Trophoblast cell (in vitro differentiated cells and primary cell): Measurements from ENCODE around the gene ICAM5.

ENCODE experiments used
- DNase-seq, 2 donors: peaks; one replicate each; pipeline ENCODE4 v3.0.0-alpha.2; 2016
- H2AFZ ChIP-seq: 2 replicates; pipeline ENCODE4 v1.6.1; 2013; ENCODE audit warnings: low read length, moderate library complexity, mild to moderate bottlenecking; ENCODE audit not compliant: insufficient read depth, poor library complexity
- H2AK5ac ChIP-seq: 2 replicates; pipeline ENCODE4 v1.6.1; 2013; ENCODE audit warnings: mild to moderate bottlenecking, low read length
- H2BK120ac ChIP-seq: 2 replicates; pipeline ENCODE4 v1.6.1; 2013; ENCODE audit warnings: low read length, mild to moderate bottlenecking, moderate library complexity; ENCODE audit not compliant: insufficient read depth, poor library complexity
- H2BK12ac ChIP-seq: 2 replicates; pipeline ENCODE4 v1.6.1; 2013; ENCODE audit warnings: mild to moderate bottlenecking, low read length, moderate library complexity
- H2BK5ac ChIP-seq: 2 replicates; pipeline ENCODE4 v1.6.1; 2013; ENCODE audit warnings: low read length, low read depth, moderate library complexity, mild to moderate bottlenecking; ENCODE audit not compliant: poor library complexity
- H3K14ac ChIP-seq: 2 replicates; pipeline ENCODE4 v1.6.1; 2013; ENCODE audit warnings: mild to moderate bottlenecking, low read length
- H3K18ac ChIP-seq: 2 replicates; pipeline ENCODE4 v1.6.1; 2013; ENCODE audit warnings: mild to moderate bottlenecking, low read length
- H3K23ac ChIP-seq: 2 replicates; pipeline ENCODE4 v1.6.1; 2013; ENCODE audit warnings: low read length
- H3K27ac ChIP-seq: 2 replicates; pipeline ENCODE4 v1.5.1; 2013; ENCODE audit warnings: low read depth, mild to moderate bottlenecking, inconsistent platforms, low read length, moderate library complexity
- H3K27me3 ChIP-seq: 2 replicates; pipeline ENCODE4 v1.6.1; 2013; ENCODE audit warnings: inconsistent platforms, mild to moderate bottlenecking, low read length, moderate library complexity; ENCODE audit not compliant: insufficient read depth
- H3K36me3 ChIP-seq, 2 experiments: 1 replicate in 1 of 2; 2 replicates in 1 of 2; pipeline ENCODE4 v1.6.1; 2013; ENCODE audit warnings: low read length in 2 of 2, mild to moderate bottlenecking in 2 of 2, moderate library complexity in 1 of 2; ENCODE audit not compliant: insufficient read depth in 2 of 2, control insufficient read depth in 1 of 2
- H3K4ac ChIP-seq: 2 replicates; pipeline ENCODE4 v1.6.1; 2013; ENCODE audit warnings: low read depth, mild to moderate bottlenecking, low read length, moderate library complexity
- H3K4me1 ChIP-seq, 2 experiments: 1 replicate in 1 of 2; 2 replicates in 1 of 2; pipeline ENCODE4 v1.6.1; 2013; ENCODE audit warnings: low read length in 2 of 2, mild to moderate bottlenecking in 2 of 2, moderate library complexity in 1 of 2; ENCODE audit not compliant: insufficient read depth in 2 of 2, control insufficient read depth in 1 of 2
- H3K4me2 ChIP-seq: 2 replicates; pipeline ENCODE4 v1.6.1; 2013; ENCODE audit warnings: inconsistent platforms, mild to moderate bottlenecking, low read length, moderate library complexity
- H3K4me3 ChIP-seq: 2 replicates; pipeline ENCODE4 v1.5.1; 2013; ENCODE audit warnings: mild to moderate bottlenecking, low read depth, low read length, inconsistent platforms
- H3K79me1 ChIP-seq: one replicate; pipeline ENCODE4 v1.6.1; 2013; ENCODE audit warnings: low read length
- H3K79me2 ChIP-seq: 2 replicates; pipeline ENCODE4 v1.6.1; 2013; ENCODE audit warnings: low read length, mild to moderate bottlenecking; ENCODE audit not compliant: control insufficient read depth, insufficient read depth, poor library complexity
- H3K9ac ChIP-seq: 2 replicates; pipeline ENCODE4 v1.6.1; 2013; ENCODE audit warnings: mild to moderate bottlenecking, low read length
- H3K9me3 ChIP-seq: 2 replicates; pipeline ENCODE4 v1.6.1; 2013; ENCODE audit warnings: low read depth, mild to moderate bottlenecking, control low read depth, inconsistent platforms, low read length; ENCODE audit not compliant: insufficient read depth
- H4K12ac ChIP-seq: 2 replicates; pipeline ENCODE4 v1.6.1; 2013; ENCODE audit warnings: low read depth, mild to moderate bottlenecking, low read length, moderate library complexity
- H4K8ac ChIP-seq: 2 replicates; pipeline ENCODE4 v1.6.1; 2013; ENCODE audit warnings: low read depth, mild to moderate bottlenecking, low read length, moderate library complexity
- H4K91ac ChIP-seq: one replicate; pipeline ENCODE4 v1.6.1; 2013; ENCODE audit warnings: low read depth, mild to moderate bottlenecking, low read length, moderate library complexity
- WGBS: extraction: QIAGEN DNeasy Blood & Tissue Kit; methylation state at CpG from one replicate; pipeline ENCODE4 v1.1.7; 2013; ENCODE audit warnings: missing lambda C conversion rate; ENCODE audit not compliant: insufficient read length, insufficient coverage; ENCODE audit errors: extremely low coverage; 5-methylcytosine and 5-hydroxymethylcytosine counted together

Gene ICAM5

GRCh38 chr19:10332965-10333757 is 43.4 kb downstream of the ICAM5 start, which contains the start of gene RAVER1:
Gene RAVER1 (minus strand): TSS chr19:10333529. CDS start chr19:10333507, 22 bp downstream.
- Histone ChIP-seq H3K79me1 (peaks cover 6% of the 10 kb centered on the region), H2BK12ac (no peak within 1 kb of the TSS), H3K79me2 (peaks cover 11% of the 10 kb centered on the region), H3K4me2 (peak within 1 kb of the TSS; percentile 94), H3K4me3 (peak within 1 kb of the TSS; percentile 86), H4K12ac (peak within 1 kb of the TSS; percentile 68), H3K27me3 (no peaks in the 10 kb centered on the region), H2AK5ac (peak within 1 kb of the TSS; percentile 38), H3K36me3 (peaks cover 24 to 26% of the 10 kb centered on the region in 2 experiments), H3K23ac (no peak within 1 kb of the TSS), H4K91ac (peak within 1 kb of the TSS; percentile 73), H3K4me1 (peaks cover 18 to 20% of the 10 kb centered on the region in 2 experiments), H3K14ac (peak within 1 kb of the TSS; percentile 59), H3K18ac (peak within 1 kb of the TSS; percentile 58), H3K27ac (peak within 1 kb of the TSS; percentile 54), H2BK120ac (peak within 1 kb of the TSS; percentile 65), H3K4ac (peak within 1 kb of the TSS; percentile 85), H2BK5ac (peak within 1 kb of the TSS; percentile 59), H3K9me3 (no peaks in the 10 kb centered on the region), H3K9ac (peak within 1 kb of the TSS; percentile 74), H4K8ac (peak within 1 kb of the TSS; percentile 80), H2AFZ (peak within 1 kb of the TSS; percentile 88)
- peak; percentile 98 for DNase-seq
- no CpG with 5 or more reads among the region's 82 CpGs for WGBS

GRCh38 chr19:10333758-10334587 is 44.2 kb downstream of the ICAM5 start:
- Histone ChIP-seq H3K23ac (no peak overlapping the region), H4K8ac (peak overlapping the region; percentile 69), H3K79me1 (peaks cover 6% of the 10 kb centered on the region), H3K27ac (peak overlapping the region; percentile 16), H2BK5ac (no peak overlapping the region), H4K12ac (peak overlapping the region; percentile 46), H3K79me2 (peaks cover 11% of the 10 kb centered on the region), H3K27me3 (no peaks in the 10 kb centered on the region), H3K36me3 (peaks cover 16 to 19% of the 10 kb centered on the region in 2 experiments), H3K9me3 (no peaks in the 10 kb centered on the region), H3K9ac (peak overlapping the region; percentile 59), H2BK12ac (no peak overlapping the region), H2AFZ (peak overlapping the region; percentile 69), H4K91ac (peak overlapping the region; percentile 33), H3K4me3 (peak overlapping the region; percentile 70), H3K4me1 (peaks cover 18 to 20% of the 10 kb centered on the region in 2 experiments), H3K4me2 (peak overlapping the region; percentile 94), H3K4ac (peak overlapping the region; percentile 5), H3K14ac (peak overlapping the region; percentile 59), H2BK120ac (peak overlapping the region; percentile 25), H3K18ac (peak overlapping the region; percentile 34), H2AK5ac (no peak overlapping the region)
- WGBS, result no CpG with 5 or more reads among the region's 44 CpGs
- DNase-seq, result peak in 1 of 2 donors; percentile 22

- Histone ChIP-seq H3K23ac (no peak overlapping the region), H3K9ac (peak overlapping the region; percentile 44), H2BK120ac (peak overlapping the region; percentile 25), H2BK12ac (no peak overlapping the region), H3K79me1 (peaks cover 6% of the 10 kb centered on the region), H3K27ac (peak overlapping the region; percentile 16), H4K12ac (peak overlapping the region; percentile 46), H3K14ac (peak overlapping the region; percentile 59), H4K8ac (peak overlapping the region; percentile 69), H2AK5ac (no peak overlapping the region), H4K91ac (peak overlapping the region; percentile 33), H3K4me1 (peaks cover 18 to 20% of the 10 kb centered on the region in 2 experiments), H3K4me2 (peak overlapping the region; percentile 94), H3K4me3 (peak overlapping the region; percentile 70), H3K4ac (peak overlapping the region; percentile 11), H3K9me3 (no peaks in the 10 kb centered on the region), H3K36me3 (peaks cover 8 to 11% of the 10 kb centered on the region in 2 experiments), H3K27me3 (no peaks in the 10 kb centered on the region), H3K18ac (peak overlapping the region; percentile 34), H3K79me2 (peaks cover 11% of the 10 kb centered on the region), H2BK5ac (no peak overlapping the region), H2AFZ (peak overlapping the region; percentile 69)
- peak; percentile 98 to 99 for DNase-seq
- WGBS, result no CpG with 5 or more reads among the region's 59 CpGs
Measured at GRCh38 chr19:10334588-10335351, 45.0 kb downstream of the ICAM5 start.
